HL-60/S4 (cell line): ENCODE results near the gene IL18BP.

ENCODE experiments used
- in situ Hi-C: fragments of 300-500 bp; cut with MboI; formaldehyde crosslinking; loops from 2 replicates; pipeline ENCODE4 v1.14.3; 2022; ENCODE audit warnings: low sequenced_read_pairs

The IL18BP gene

DNA sequence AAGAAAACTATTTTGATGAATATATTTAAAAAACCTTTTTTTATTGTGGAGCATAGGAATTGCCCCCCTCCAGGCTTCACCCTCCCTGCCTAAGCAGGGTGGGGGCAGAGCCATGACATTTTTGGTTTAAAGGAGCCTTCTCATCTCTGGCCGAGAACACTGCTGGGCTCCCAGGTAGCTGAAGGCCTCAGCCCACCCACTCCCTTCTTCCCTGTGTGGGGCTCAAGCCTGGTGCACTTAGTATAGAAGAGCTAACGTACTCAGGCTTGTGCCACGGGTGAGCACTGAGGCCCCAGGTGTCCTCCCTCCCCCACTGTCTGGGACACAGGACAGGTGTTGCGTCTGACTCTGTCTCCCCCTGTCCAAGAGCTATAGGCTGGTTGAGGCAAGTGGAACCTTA, 2.2 kb upstream of the IL18BP start:
- in situ Hi-C loops = no loop called here

- in situ Hi-C loops = no loop called here
These were observed 1.8 kb upstream of the IL18BP start for GRCh38 chr11:71996946-71997345.

- in situ Hi-C loops = no loop called here
These were observed 1.1 kb upstream of the IL18BP start for GRCh38 chr11:71997594-71997993.

DNA sequence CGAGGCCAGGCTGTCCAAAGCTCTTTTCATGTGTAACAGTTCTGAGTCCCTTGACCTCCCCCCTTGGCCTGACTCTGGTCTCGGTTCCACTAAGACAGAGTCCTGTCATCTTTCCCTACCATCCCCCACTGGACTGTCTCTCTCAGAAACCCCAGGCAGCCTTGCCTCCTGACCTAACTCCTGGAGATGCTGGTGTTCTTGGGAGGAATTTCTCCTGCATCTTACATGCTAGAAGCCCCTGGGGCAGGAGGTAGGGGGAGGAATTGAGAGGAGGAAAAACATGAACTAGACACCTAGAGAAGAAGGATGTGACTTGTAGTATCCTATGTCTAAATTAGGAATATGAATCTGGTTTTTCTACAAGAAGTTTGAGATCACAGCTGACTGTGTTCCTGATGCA, 648 bp upstream of the IL18BP start:
- in situ Hi-C loops = no loop called here

- in situ Hi-C loops = no loop called here
These were observed 653 bp downstream of the IL18BP start for GRCh38 chr11:71999362-71999761.

DNA sequence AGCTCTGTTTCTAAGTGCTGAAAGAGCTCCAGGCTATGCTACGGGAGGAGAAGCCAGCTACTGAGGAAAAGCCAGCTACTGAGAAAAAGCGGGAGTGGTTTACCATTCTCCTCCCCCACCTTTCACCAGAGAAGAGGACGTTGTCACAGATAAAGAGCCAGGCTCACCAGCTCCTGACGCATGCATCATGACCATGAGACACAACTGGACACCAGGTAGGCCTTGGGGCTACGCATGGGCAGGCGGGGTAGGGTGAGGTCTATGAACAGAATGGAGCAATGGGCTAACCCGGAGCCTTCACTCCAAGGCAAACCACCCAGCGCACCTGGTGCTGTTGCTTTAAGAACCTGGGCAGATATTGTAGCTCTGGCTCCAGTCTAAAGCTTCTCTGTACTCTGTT, 1.1 kb downstream of the IL18BP start:
- in situ Hi-C loops = no loop called here

DNA sequence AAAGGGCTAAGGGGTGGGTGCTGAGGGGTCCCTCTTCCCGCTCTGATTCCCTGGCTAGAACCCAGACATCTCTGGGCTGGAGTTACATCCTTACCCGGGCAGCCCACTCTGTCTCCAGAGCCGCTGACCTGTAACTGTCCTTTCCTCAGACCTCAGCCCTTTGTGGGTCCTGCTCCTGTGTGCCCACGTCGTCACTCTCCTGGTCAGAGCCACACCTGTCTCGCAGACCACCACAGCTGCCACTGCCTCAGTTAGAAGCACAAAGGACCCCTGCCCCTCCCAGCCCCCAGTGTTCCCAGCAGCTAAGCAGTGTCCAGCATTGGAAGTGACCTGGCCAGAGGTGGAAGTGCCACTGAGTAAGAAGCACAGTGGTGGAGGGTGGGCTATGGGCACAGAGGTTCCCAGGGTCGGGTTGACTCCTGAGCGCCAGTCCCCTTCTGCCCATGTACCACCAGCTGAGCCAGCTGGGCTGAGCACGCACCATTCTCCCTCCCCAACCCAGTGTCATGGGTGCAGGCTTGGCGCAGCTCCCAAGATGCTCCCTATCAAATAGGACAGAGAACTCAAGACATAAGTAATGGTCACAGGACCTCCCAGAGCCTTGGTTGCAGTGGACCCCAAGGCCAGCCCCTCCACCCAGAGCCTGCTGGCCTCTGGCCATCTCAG, 1.6 kb downstream of the IL18BP start:
- in situ Hi-C loops = no loop called here

GRCh38 chr11:72001285-72001684, 2.6 kb downstream of the IL18BP start:
- in situ Hi-C loops = no loop called here

- in situ Hi-C loops = no loop called here
These were observed 3.3 kb downstream of the IL18BP start for GRCh38 chr11:72001834-72002591.

- in situ Hi-C loops = no loop called here
These were observed 4.4 kb downstream of the IL18BP start for GRCh38 chr11:72002841-72003775.

DNA sequence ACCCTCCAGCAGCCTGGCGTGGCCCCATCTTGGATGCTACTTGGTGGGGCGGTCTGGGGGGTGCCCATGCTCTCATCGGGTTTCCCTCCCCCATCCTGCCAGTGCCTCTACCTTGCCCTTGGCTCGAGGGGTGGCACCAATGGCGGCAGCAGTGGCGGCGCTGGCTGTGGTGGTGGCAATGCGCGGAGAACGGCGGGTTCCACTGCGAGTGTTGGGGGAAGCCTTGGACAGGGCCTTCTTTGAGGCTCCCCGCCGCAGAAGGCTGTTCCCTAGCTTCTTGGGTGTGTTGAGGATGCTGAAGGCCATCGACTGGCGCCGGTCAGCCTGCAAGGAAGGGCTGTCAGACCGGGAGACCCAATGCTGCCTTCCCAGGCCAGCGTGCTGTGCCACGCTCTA, 5.1 kb downstream of the IL18BP start:
- in situ Hi-C loops = no loop called here

DNA sequence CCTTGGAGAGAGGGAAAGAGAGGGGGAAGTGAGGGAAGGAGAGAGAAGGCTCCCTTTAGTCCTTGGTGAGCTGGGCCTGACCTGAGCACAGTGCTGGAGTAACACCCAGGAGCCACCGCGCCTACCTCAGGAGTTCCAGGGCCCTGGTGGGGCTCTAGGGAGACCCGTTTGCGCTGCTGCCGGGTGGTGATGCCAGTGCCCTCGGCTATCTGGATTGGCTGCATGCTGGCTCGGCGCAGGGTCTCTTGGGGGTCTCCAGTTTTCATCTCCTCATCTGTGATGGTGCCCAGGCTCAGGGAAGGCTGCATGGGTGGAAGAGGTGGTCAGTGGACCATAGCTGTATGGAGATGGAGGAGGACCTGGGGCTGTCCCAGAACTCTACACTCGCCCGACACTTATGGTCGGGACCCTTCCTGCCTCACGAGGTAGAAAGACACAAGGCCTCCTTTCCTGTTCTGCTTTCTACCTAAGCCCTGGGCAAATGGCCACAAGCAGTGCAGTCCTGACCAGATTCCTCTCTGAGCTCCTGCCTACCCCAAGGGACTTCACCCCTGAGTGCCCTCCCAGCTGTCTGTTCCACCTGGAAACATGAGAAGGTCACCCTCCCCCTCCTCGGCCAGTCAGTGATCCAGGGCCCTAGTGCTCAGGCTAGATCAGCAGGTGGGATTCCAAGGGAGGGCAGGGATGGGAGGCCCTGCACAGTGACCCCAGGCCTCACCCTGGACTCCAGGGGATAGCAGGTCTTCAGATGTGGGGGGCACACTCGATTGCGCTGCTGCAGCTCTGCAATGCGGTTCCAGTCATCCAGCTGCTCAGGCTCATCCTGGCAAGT, 6.0 kb downstream of the IL18BP start:
- in situ Hi-C loops = no loop called here

DNA sequence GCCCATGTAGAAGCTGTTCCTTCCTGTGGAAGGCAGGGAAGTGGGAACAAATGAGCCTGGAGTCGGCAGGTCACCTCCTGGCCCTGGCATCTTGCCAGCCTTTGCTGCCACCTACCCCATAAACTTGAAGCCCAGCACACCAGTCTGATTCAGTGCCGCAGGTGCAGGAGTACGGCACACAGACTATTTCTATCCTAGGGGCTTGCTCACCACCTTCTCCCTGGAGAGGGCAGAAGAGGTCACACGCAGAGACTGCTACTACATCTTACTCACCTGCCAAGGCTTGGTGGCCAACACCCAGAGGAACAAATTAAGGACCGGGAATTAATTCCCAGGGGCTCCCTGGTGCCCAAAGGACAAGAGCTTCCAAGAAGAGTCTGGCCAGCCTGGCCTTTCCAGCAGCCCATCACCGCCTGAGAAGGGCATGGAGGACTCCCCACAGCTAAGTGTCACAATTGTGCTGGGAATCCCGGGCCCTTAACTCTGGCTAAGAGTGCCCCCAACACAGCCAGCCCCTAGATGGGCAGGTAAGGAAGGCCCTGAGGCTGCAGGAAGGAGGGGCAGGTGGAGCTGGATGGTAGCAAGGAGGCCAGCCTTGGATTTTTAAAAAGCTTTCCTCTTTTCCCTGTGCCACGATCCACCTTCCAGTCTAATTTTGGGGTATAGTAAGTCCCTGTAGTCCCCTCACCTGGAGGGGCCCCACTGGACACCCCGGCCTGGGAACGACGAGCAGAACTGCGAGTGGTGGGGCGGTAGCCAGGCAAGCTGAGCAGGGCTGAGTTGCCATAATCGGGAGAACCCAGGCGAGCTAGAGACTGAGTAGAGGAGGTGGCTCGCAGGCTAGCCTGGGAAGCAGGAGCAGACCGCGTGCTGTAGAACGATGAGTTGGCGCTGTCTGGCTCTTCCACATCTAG, 6.9 kb downstream of the IL18BP start:
- in situ Hi-C loops = no loop called here

DNA sequence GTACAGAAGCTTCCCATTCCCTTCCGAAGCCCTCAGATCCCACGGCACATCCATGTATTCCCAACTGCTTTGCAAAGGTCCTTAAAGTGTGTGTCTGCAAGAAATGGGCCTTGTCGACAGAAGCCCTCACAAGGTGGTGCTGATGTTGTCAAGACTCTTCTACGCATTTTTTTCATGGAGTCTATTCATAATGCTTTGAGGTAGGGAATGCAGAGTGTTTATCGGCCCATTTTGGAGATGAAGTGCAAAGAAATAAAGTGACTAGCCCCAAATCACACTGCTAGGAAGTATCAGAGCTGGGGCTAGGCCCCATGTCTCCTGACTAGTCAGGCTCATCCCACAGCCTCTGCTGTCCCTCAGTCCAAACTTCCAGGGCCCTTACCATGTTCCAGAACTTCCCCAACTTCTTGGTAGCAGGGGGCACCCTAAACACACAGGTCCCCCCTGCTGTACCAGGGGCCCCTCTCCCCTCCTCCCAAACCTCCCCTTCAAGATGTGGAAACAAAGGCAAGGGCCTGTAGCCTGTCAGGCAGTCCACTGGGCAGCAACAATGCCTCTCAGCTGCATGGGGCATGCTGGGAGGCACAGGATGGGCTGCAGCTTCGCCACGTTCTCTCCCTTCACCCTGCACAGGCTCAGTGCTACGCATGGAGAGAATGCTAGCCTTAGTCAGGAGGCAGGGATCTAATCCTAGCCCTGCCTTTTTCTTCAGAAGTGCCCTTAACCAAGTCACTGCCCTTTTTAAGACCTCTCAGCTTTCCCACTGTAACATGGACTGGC, 7.8 kb downstream of the IL18BP start:
- in situ Hi-C loops = no loop called here

DNA sequence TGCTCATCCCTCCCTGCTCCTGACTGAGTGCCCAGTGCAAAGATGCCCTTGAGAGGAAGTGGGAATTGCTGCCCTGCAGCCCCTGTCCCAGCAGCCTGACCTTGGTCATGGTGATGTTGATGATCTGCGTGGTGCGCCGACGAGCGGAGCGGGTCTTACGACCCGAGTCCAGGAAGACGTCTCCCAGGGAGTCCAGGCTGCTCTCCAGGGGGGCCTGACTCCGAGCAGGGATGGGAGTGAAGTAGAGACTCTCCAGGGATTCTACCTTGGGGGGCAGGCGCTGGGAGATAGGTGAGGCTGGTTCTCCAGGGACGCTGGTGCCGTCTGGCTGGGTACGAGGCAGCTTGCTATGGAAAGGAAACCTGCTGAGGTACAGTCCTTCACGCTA, 8.4 kb downstream of the IL18BP start:
- in situ Hi-C loops = no loop called here

GRCh38 chr11:72007587-72007986, 8.9 kb downstream of the IL18BP start:
- in situ Hi-C loops = no loop called here

- in situ Hi-C loops = no loop called here
These were observed 10.0 kb downstream of the IL18BP start for GRCh38 chr11:72008728-72009127.

GRCh38 chr11:72009156-72009555, 10.4 kb downstream of the IL18BP start:
- in situ Hi-C loops = no loop called here
